IMR-90 (cell line): ENCODE results near the gene ANKLE1. TPM values are rescaled to one million over a fixed set of nuclear protein-coding genes. Genes with fewer than 3 reads are reported as not detected.

Experiments used
- ATAC-seq: fragments of 200-7000 bp; cut with Tn5 transposase; 2 replicates; pipeline ENCODE4 v1.9.1; 2020; ENCODE audit warnings: low read depth, mild to moderate bottlenecking, moderate library complexity
- BruUV-seq: library from RNA; stranded (reverse); fragments of 400-500 nt; replicated peaks from 2 replicates; lab custom pipeline; 2021; lab: Mats Ljungman, UMichigan
- CTCF ChIA-PET: fragments of 300-600 bp; formaldehyde crosslinking; extraction: SDS; loops from one replicate; lab custom pipeline; 2021; ENCODE audit warnings: antibody characterized with exemption; lab: Yijun Ruan, JAX
- POLR2A ChIA-PET: fragments of 300-600 bp; sonication (Branson Sonifier 250); formaldehyde crosslinking; loops from one replicate; lab custom pipeline; 2022; ENCODE audit warnings: antibody characterized with exemption; ENCODE audit not compliant: unreplicated experiment; lab: Charles Lee
- DNase-seq: peaks from one replicate; pipeline ENCODE4 v3.0.0; 2013
- H2AFZ ChIP-seq: replicated peaks from 2 replicates; pipeline ENCODE3; 2013; ENCODE audit warnings: low read length, mild to moderate bottlenecking; ENCODE audit not compliant: poor library complexity
- H2AK5ac ChIP-seq: 2 replicates; pipeline ENCODE4 v1.6.1; 2013; ENCODE audit warnings: low read depth, low read length, inconsistent platforms
- H2AK9ac ChIP-seq: replicated peaks from 2 replicates; pipeline ENCODE3; 2013; ENCODE audit warnings: mild to moderate bottlenecking, low read depth, low read length, moderate library complexity; ENCODE audit not compliant: poor library complexity
- H2BK120ac ChIP-seq: 2 replicates; pipeline ENCODE4 v1.6.1; 2013; ENCODE audit warnings: low read depth, low read length, inconsistent platforms
- H2BK15ac ChIP-seq: 3 replicates; pipeline ENCODE4 v1.6.1; 2013; ENCODE audit warnings: low read depth, low read length, inconsistent platforms
- H2BK20ac ChIP-seq: 2 replicates; pipeline ENCODE4 v1.6.1; 2013; ENCODE audit warnings: low read depth, mild to moderate bottlenecking, inconsistent platforms, low read length, moderate library complexity
- H2BK5ac ChIP-seq: 2 replicates; pipeline ENCODE4 v1.6.1; 2013; ENCODE audit warnings: mild to moderate bottlenecking, low read depth, low read length, inconsistent platforms; ENCODE audit not compliant: poor library complexity, severe bottlenecking
- H3K14ac ChIP-seq: replicated peaks from 2 replicates; pipeline ENCODE4 v1.6.1; 2013; ENCODE audit warnings: low read depth, low read length, inconsistent platforms
- H3K18ac ChIP-seq: 2 replicates; pipeline ENCODE4 v1.6.1; 2013; ENCODE audit warnings: low read depth, low read length, control low read depth
- H3K23ac ChIP-seq: 2 replicates; pipeline ENCODE4 v1.6.1; 2013; ENCODE audit warnings: low read depth, low read length, inconsistent platforms
- H3K27ac ChIP-seq: 2 replicates; pipeline ENCODE4 v1.5.1; 2013; ENCODE audit warnings: mild to moderate bottlenecking, control low read depth, low read length; ENCODE audit not compliant: insufficient read depth
- H3K27me3 ChIP-seq: 2 replicates; pipeline ENCODE4 v1.6.1; 2013; ENCODE audit warnings: low read length; ENCODE audit not compliant: control insufficient read depth, insufficient read depth
- H3K36me3 ChIP-seq: 2 replicates; pipeline ENCODE4 v1.6.1; 2013; ENCODE audit warnings: low read length, mixed read lengths; ENCODE audit not compliant: control insufficient read depth, insufficient read depth
- H3K4ac ChIP-seq: 2 replicates; pipeline ENCODE4 v1.6.1; 2013; ENCODE audit warnings: low read depth, low read length, inconsistent platforms
- H3K4me1 ChIP-seq: 2 replicates; pipeline ENCODE4 v1.6.1; 2013; ENCODE audit warnings: low read length, mixed read lengths; ENCODE audit not compliant: control insufficient read depth, insufficient read depth
- H3K4me2 ChIP-seq: 2 replicates; pipeline ENCODE4 v1.6.1; 2013; ENCODE audit warnings: low read depth, mild to moderate bottlenecking, control low read depth, low read length, moderate library complexity
- H3K4me3 ChIP-seq: 2 replicates; pipeline ENCODE4 v1.5.1; 2013; ENCODE audit warnings: low read depth, mild to moderate bottlenecking, control low read depth, low read length, moderate library complexity; ENCODE audit not compliant: insufficient read depth
- H3K56ac ChIP-seq: 2 replicates; pipeline ENCODE4 v1.6.1; 2013; ENCODE audit warnings: low read length, inconsistent platforms; ENCODE audit not compliant: insufficient read depth; ENCODE audit errors: extremely low read depth
- H3K79me1 ChIP-seq, 2 experiments: 2 replicates each; pipeline ENCODE4 v1.6.1; 2013; ENCODE audit warnings: low read length in 2 of 2, inconsistent platforms in 1 of 2, low read depth in 1 of 2
- H3K9ac ChIP-seq: 2 replicates; pipeline ENCODE4 v1.6.1; 2013; ENCODE audit warnings: low read depth, low read length, control low read depth
- H3K9me1 ChIP-seq: 2 replicates; pipeline ENCODE4 v1.6.1; 2013; ENCODE audit warnings: low read length, inconsistent platforms; ENCODE audit not compliant: insufficient read depth
- H3K9me3 ChIP-seq: 2 replicates; pipeline ENCODE4 v1.6.1; 2013; ENCODE audit warnings: low read length; ENCODE audit not compliant: control insufficient read depth, insufficient read depth
- H4K20me1 ChIP-seq: 2 replicates; pipeline ENCODE4 v1.6.1; 2013; ENCODE audit warnings: low read length, inconsistent platforms; ENCODE audit not compliant: insufficient read depth
- H4K5ac ChIP-seq: 2 replicates; pipeline ENCODE4 v1.6.1; 2013; ENCODE audit warnings: mild to moderate bottlenecking, low read depth, low read length, control low read depth
- H4K8ac ChIP-seq, 2 experiments: 2 replicates each; pipeline ENCODE4 v1.6.1; 2013; ENCODE audit warnings: low read depth in 2 of 2, low read length in 2 of 2, control low read depth in 1 of 2, inconsistent platforms in 1 of 2
- H4K91ac ChIP-seq: 2 replicates; pipeline ENCODE4 v1.6.1; 2013; ENCODE audit warnings: low read depth, low read length, inconsistent platforms; ENCODE audit not compliant: insufficient read depth
- CEBPB ChIP-seq: IDR thresholded peaks from 2 replicates; pipeline ENCODE4 v1.6.1; 2012; ENCODE audit warnings: low read depth, low read length, improper control_type of control experiment
- MXI1 ChIP-seq: IDR thresholded peaks from 2 replicates; pipeline ENCODE4 v1.6.1; 2012; ENCODE audit warnings: low read depth, mild to moderate bottlenecking, low read length, moderate library complexity, borderline replicate concordance
- RAD21 ChIP-seq: IDR thresholded peaks from 2 replicates; pipeline ENCODE4 v1.6.1; 2012; ENCODE audit warnings: low read length, improper control_type of control experiment
- RCOR1 ChIP-seq: IDR thresholded peaks from 2 replicates; pipeline ENCODE4 v1.6.1; 2012; ENCODE audit warnings: mild to moderate bottlenecking, low read length, improper control_type of control experiment; ENCODE audit not compliant: insufficient replicate concordance
- WGBS, 2 experiments: methylation state at CpG; one replicate each; pipeline versions ENCODE4 v1.1.5 to v1.1.7; 2013; ENCODE audit warnings: missing lambda C conversion rate in 2 of 2; ENCODE audit not compliant: insufficient read length in 1 of 2; ENCODE audit errors: extremely low coverage in 2 of 2; 5-methylcytosine and 5-hydroxymethylcytosine counted together
- dilution Hi-C: fragments of 300-500 bp; cut with HindIII; formaldehyde crosslinking; loops from one replicate; pipeline ENCODE4 v1.14.3; 2018; ENCODE audit warnings: low sequenced_read_pairs; ENCODE audit not compliant: unreplicated experiment
- in situ Hi-C: fragments of 300-500 bp; cut with MboI; formaldehyde crosslinking; loops from 3 replicates; pipeline ENCODE4 v1.14.3; 2019; ENCODE audit warnings: low sequenced_read_pairs, inconsistent platforms, mixed read lengths
- intact Hi-C: fragments of 100-400 bp; cut with micrococcal nuclease; formaldehyde crosslinking; loops from 2 replicates; pipeline ENCODE4 v1.10.0; 2022
- polyA plus RNA-seq, 3 experiments: library from polyadenylated mRNA; depleted of rRNA; stranded (reverse); fragments of >200 nt; gene quantifications; 2 replicates each; pipeline ENCODE4 v1.2.3, GENCODE V29; 2012; ENCODE audit warnings: low replicate concordance in 1 of 3
- total RNA-seq: library from RNA; depleted of rRNA; stranded (reverse); fragments of >200 nt; gene quantifications from 2 replicates; pipeline ENCODE4 v1.2.3, GENCODE V29; 2012
- TF ChIP-seq, protein P1 (sequence below): fragments of 150-350 bp; IDR thresholded peaks from 2 replicates; pipeline ENCODE4 v1.6.1; 2017; ENCODE audit warnings: mild to moderate bottlenecking, antibody characterized with exemption, low read length, low read depth

The ANKLE1 gene
- total and polyA plus RNA-seq, 2 of the 4 experiments (the other 2 are of a cell fraction): under 0.01 to 0.87 TPM

DNA sequence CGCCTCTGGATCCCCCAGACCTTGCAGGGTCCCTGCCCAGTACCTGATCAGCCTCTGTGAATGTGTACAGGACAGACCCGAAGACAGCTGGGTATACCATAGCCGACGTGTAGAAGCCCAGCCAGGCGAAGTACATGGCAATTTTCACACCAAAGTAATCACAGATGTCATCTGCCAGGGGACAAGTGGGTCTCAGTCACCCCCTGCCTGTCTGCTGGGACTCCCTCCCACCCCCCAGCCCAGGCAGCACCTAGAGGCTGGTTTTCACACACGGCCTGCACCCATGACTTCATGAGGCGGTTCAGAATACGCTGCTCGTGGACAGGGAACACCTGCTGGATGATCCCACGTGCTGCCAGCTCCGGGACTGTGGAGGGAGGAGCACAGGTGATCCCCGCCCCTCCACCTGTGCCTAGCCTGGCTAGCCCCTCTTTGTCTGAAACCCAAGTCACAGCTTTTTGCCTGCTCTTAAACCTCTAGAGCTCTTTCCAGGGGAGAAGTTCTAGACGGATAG, 49.4 kb downstream of the ANKLE1 start:
- Histone ChIP-seq H3K23ac (no peak overlapping the region), H4K91ac (no peak overlapping the region), H3K4me3 (no peak overlapping the region), H3K56ac (no peak overlapping the region), H3K36me3 (peaks cover 6% of the 10 kb centered on the region; the same call in 1 of the 2 replicates), H3K4me1 (0 out of 2 replicates have a peak, but pooled peaks cover 4% of the 10 kb centered on the region), H4K20me1 (no peaks in the 10 kb centered on the region), H2BK120ac (no peak overlapping the region), H3K9me1 (peaks cover 5% of the 10 kb centered on the region), H2AFZ (no peak overlapping the region), H4K5ac (no peak overlapping the region), H2AK9ac (no peak overlapping the region), H2BK15ac (no peak overlapping the region), H3K27me3 (no peaks in the 10 kb centered on the region), H2BK20ac (no peak overlapping the region), H2BK5ac (no peak overlapping the region), H4K8ac (no peak overlapping the region), H3K18ac (no peak overlapping the region), H3K9me3 (no peaks in the 10 kb centered on the region), H3K4ac (no peak overlapping the region), H3K79me1 (peaks cover 0 to 29% of the 10 kb centered on the region in 2 experiments; a peak in 2 of 4 replicates), H3K14ac (no peak overlapping the region), H3K9ac (no peak overlapping the region), H2AK5ac (no peak overlapping the region), H3K4me2 (no peak overlapping the region), H3K27ac (no peak overlapping the region)
- TF ChIP-seq CEBPB (no peak), MXI1 (no peak), RCOR1 (no peak), RAD21 (no peak)
- TF ChIP-seq, protein P1, sequence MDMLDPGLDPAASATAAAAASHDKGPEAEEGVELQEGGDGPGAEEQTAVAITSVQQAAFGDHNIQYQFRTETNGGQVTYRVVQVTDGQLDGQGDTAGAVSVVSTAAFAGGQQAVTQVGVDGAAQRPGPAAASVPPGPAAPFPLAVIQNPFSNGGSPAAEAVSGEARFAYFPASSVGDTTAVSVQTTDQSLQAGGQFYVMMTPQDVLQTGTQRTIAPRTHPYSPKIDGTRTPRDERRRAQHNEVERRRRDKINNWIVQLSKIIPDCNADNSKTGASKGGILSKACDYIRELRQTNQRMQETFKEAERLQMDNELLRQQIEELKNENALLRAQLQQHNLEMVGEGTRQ: no peak
- in situ Hi-C loops: no loop called here
- ATAC-seq: no peak
- ChIA-PET CTCF (no interaction called here), POLR2A (no interaction called here)
- dilution Hi-C loops: no loop called here
- DNase-seq: no peak
- WGBS, 2 experiments: 73% methylated on average over 8 of the region's 13 CpGs; no CpG with 5 or more reads in 1 of the 2 experiments
- intact Hi-C loops: no loop called here
- BruUV-seq: no TSS peak
